ENCODE measurements around the gene KRT17.

DNA sequence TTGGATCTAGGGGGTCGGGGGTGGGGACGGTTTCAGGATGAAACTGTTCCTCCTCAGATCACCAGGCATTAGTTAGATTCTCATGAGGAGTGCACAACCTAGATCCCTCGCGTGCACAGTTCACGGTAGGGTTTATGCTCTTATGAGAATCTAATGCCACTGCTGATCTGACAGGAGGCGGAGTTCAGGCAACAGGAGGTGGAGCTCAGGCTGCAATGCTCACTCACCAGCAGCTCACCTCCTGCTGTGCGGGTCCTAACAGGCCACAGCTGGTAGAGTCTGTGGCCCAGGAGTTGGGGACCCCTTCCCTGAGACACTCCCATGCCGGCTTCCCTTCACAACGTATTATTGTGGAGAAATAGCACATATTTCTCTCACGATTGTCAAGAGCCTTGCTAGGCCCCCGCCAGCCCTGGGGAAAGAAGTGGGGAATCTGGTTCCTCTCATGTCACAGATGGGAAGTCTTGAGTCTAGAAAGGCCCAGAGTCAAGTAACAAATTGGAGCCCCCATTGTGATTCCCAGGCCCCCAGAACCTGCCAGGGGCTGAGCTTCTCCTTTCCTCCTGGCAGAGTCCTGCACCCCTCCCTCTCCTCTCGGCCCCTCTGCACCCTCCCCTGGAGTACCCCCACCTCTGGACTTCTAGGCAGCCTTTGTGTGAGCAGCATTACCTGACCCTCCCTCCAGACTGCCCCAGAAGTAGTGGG is 31.6 kb downstream of the KRT17 start:
- TF ChIP-seq, protein P1, sequence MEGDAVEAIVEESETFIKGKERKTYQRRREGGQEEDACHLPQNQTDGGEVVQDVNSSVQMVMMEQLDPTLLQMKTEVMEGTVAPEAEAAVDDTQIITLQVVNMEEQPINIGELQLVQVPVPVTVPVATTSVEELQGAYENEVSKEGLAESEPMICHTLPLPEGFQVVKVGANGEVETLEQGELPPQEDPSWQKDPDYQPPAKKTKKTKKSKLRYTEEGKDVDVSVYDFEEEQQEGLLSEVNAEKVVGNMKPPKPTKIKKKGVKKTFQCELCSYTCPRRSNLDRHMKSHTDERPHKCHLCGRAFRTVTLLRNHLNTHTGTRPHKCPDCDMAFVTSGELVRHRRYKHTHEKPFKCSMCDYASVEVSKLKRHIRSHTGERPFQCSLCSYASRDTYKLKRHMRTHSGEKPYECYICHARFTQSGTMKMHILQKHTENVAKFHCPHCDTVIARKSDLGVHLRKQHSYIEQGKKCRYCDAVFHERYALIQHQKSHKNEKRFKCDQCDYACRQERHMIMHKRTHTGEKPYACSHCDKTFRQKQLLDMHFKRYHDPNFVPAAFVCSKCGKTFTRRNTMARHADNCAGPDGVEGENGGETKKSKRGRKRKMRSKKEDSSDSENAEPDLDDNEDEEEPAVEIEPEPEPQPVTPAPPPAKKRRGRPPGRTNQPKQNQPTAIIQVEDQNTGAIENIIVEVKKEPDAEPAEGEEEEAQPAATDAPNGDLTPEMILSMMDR (IDR thresholded peaks at IDR 0.05) = no peak
- TF ChIP-seq EZH2phosphoT487 (IDR thresholded peaks at IDR 0.05) (no peak), EZH2 (IDR thresholded peaks at IDR 0.05) (no peak)

Measured in neural progenitor cell (in vitro differentiated cells).